GM12801 (cell line): ENCODE measurements around the gene TTC39C.

ENCODE experiments used
- TF ChIP-seq, protein P1 (sequence below): IDR thresholded peaks from one replicate; pipeline ENCODE4 v1.5.1; 2011; ENCODE audit warnings: control low read depth; ENCODE audit not compliant: insufficient read length; ENCODE audit errors: extremely low read depth

TTC39C gene

DNA sequence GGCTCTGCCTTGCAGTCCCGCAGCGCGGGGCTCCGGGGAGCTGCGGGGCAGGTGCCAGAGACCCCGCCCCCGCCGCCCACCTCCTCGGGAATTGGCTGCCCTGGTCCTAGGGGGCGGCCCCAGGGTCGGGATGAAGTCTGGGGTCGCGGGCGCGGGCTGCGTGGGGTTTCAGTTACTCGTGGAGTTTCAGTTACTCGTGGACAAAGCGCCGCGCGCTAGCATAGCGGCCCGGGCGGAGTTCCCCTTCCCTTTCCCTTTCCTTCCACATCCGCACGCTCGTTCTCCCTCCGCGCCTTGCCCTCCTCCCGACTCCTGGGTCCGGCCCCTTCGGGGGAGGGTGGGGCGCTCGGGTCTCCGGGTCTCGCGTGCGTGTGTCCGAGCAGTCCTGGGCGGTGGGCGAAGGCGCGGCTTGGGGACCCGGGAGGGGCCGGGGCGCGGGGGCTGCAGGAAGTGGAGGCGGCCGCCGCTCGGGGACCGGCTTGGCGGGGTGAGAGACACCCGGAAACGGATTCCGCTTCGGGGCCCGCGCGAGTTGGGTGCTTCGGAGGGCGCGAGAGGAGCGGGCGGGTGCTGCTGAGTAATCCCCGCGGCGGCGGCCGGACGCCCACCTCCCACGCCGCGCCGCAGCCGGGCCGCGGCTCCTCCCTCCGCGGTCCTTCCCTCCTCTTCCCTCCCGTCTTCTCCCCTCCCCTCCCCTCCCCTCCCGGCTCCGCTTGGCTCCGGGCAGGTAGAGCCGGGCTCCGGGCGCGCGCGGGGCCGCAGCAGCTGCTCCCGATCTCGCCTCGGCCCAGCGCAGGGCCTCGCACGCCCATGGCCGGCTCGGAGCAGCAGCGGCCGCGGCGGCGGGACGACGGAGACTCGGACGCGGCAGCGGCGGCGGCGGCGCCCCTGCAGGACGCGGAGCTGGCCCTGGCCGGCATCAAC is at the start of gene TTC39C:
TTC39C (plus strand) TSS at position 693 of the 924 bp plus-strand sequence; CDS start at position 811, 118 bp downstream.
- TF ChIP-seq, protein P1, sequence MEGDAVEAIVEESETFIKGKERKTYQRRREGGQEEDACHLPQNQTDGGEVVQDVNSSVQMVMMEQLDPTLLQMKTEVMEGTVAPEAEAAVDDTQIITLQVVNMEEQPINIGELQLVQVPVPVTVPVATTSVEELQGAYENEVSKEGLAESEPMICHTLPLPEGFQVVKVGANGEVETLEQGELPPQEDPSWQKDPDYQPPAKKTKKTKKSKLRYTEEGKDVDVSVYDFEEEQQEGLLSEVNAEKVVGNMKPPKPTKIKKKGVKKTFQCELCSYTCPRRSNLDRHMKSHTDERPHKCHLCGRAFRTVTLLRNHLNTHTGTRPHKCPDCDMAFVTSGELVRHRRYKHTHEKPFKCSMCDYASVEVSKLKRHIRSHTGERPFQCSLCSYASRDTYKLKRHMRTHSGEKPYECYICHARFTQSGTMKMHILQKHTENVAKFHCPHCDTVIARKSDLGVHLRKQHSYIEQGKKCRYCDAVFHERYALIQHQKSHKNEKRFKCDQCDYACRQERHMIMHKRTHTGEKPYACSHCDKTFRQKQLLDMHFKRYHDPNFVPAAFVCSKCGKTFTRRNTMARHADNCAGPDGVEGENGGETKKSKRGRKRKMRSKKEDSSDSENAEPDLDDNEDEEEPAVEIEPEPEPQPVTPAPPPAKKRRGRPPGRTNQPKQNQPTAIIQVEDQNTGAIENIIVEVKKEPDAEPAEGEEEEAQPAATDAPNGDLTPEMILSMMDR = no peak

DNA sequence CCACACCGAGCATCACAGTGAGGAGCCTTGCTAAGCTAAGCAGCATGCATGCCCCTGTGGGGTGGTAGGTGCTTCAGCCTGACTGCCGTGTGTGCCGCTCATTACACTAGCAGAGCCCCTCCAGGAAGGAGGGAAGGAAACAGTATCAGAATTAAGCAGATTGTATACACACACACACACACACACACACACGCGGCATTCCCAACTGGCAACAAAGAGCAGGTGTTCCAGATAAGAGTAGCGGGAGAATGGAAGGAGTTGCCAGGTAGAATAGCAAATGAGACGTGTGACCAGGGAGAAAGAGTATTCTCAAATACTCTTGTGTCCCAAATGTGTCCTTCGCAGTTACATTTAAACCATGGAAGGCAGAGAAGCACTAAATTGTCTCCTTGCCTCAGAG is 47.6 kb upstream of the TTC39C start:
- TF ChIP-seq, protein P1 = no peak

DNA sequence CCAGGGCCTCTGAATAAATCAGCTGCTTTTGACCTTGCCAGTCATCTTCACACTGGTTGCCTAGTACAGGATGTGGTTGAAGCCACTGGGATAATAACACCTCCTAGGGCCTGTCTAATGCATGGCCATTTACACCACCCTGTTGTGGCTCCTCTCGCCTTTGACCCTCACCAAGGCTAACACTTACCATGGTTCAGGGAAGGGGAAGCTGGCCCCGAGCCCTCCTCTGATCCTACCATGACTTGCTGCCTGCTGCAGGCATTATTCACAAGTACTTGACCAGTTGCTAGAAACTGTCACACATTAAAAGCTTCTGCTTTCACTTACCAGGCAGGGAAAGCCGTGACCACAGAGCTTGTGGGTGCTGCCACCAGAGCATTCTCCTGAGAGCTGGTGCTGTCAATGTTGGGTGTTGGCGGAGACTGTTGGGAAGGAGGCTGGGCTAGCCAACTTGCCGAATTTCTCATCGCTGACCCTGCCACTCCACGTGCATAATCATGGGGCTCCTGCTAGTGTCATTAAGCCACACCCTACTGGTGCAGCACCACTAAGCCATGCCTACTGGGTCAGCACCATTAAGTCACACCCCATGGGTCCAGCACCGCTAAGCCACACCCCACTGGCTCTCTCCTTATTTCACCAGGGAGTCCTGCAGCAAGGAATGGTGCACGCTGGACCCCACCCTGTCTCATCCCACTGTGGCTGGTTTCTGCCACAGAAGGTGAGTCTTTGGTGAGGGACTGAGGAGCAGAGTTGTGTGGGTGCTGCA is 47.0 kb upstream of the TTC39C start:
- TF ChIP-seq, protein P1 = no peak

DNA sequence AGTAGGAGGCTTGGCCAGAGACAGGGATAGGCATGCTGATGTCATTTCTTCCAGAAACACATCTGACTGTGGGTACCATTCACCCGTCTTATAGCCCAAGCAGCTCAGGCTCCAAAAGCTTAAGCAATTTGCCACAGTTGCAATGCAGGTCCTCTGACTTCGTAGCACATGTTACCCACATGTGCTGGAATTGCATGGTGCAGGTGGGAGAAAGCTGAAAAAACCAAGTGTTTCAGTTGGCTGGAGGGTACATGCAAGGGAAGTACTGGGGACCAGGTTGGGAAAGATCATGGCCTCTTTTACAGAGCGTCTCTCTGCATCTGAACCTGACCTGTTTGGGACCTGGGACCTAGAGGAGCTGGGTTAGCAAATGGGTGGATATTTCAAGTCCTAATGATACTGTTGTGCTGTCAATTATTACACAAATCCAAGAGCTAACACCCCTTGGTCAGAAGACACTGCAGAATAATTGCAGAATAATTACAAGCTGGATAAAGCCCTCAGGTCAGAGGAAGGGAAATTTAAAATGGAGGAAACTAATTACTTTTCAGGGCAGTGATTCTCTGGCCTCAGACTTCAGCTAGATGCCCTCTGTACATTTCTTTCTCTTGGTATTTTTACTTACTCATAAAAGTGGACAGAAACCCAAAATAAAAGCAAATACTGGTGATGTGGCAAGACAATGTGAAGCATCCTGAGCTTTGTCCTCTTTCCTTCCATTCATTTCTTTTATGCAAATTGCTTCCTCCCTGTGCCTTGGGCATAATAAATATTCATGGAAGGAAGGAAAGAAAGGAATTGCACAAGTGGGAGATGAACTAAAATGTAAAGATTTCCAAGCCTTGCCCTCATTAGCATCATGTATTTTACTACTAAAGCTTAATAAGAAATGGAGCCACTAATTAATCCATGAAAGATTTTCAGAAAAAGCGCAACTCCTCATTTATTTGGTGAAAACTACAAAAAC is 45.6 kb upstream of the TTC39C start:
- TF ChIP-seq, protein P1 = no peak

DNA sequence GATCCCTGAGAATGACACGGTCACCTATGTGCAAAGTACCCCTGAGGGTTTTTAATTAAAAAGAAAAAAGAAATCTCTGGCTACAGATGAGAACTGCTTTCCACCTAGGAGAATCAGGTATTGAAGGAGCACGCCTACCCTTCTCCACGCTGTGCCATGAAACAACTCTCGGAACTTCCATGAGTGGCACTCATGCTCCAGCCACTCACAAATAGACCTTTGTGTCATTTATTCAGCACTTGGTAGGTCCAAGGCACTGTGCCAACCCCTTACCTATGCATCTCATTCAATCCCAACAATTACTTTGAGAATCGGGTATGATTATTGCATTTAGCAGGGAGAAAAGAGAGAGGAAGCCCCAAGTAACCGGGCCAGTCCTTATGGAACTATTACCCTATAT is 44.9 kb upstream of the TTC39C start:
- TF ChIP-seq, protein P1 = no peak

DNA sequence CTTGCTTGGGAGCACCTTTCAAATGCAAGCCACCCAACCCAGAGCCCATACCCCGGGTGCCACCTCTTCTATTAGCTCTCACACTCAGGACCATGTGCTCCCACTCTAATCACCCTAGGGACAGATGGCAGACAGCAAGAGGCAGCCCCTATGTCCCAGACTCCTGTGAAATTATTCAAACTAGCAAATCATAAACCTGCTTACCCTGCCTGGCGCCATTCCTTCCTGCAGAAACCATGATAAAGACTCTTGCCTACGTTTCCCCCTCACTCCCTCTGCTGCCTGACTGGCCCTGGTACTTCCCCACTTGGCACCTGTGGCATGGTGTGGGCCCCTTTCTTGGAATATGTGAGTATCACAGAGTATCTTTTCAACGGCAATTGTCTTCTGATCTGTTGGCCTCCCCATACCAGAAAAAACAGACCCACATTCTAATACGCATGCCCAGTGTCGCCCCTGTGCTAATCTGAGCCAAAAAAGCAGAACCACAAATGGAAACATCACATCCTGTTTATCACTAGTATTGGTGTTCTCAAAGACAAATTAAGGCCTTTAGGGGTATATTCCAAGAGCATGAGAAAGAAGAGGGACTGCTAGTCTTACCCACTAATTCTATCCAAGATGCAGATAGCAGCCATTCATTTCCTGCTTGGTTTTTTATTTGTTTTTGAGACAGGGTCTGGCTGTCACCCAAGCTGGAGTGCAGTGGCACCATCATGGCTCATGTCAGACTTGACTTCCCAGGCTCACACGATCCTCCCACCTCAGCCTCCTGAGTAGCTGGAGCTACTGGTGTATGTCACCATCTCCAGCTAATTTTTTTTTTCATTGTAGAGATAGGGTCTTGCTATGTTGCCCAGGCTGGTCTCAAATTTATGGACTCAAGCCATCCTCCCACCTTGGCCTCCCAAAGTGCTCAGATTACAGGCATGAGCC is 44.1 kb upstream of the TTC39C start:
- TF ChIP-seq, protein P1 = no peak
